IPS-NIHi7 (cell line): ENCODE data around the gene OBSCN.

Experiments
- DNase-seq: peaks from one replicate; pipeline ENCODE4 v3.0.0; 2012; ENCODE audit warnings: mixed read lengths; ENCODE audit errors: extremely low spot score

OBSCN gene

GRCh38 chr1:228376651-228377631, 169.1 kb downstream of the OBSCN start:
- no peak for DNase-seq

GRCh38 chr1:228377664-228378089, 169.8 kb downstream of the OBSCN start:
- DNase-seq, result no peak

GRCh38 chr1:228378090-228378872, 170.4 kb downstream of the OBSCN start:
- peak; percentile 92 for DNase-seq

DNA sequence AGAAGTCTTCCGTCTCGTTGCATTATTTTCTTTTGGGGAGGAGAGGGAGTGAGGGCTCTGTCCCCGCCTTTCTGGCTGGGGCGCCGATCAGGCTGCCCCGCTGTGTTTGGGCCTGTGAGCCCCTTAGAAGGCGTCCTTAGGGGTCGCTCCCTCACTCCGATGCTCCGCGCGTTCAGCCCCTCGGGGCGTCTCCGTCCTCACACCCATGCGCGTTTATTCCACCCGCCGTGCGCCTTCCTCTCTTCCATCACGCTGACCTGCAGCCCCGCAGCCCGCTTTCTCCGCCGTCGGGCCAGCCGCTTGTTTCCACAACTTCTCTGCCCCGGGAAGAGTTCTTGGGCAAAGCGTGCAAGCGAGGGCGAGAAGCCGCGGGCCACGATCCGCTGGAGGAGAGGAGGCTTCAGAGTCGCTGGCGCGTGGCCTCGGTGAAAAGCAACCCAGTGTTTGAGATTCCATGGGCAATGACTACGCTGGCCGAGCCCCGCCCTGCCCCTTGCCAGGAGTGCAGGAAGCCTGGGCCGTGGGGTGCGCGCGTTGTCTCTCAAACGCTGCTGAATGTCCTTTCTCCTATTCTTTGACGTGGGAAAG, 171.1 kb downstream of the OBSCN start:
- DNase-seq, result no peak

DNA sequence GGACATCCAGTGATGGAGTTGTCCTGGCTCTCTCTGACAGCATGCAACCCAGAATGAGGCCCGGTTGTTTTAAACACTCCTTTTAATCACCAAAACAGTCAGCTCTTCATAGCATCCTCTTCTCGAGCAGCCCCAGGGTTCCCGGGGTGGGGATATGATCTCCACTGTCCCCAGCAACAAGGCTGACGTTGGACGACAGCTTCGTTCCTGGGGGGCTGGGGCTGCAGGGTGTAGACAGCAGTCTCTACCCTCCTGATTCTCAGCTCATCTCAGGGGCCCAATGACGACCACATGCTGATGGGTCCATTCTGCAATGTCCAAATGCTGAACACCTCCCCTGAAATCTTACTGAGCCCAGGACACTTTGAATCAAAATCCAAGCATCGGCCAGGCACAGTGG, 171.8 kb downstream of the OBSCN start:
- DNase-seq, result no peak

DNA sequence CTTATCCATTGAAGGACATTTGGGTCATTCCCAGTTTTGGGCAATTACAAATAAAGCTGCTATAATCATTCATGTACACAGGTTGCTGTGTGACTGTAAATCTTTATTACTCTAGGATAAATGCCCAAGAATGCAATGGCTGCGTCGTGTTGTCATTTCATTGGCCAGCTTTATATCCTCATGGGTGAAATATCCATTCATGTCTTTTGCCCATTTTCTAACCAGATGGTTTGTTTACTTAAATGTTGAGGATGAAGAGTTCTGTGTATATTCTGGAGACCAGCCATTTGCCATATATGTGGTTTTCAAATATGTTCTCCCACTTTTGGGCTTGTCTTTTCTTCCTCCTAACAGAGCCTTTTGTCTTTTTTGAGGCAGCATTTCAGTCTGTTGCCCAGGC, 173.5 kb downstream of the OBSCN start:
- no peak for DNase-seq

DNA sequence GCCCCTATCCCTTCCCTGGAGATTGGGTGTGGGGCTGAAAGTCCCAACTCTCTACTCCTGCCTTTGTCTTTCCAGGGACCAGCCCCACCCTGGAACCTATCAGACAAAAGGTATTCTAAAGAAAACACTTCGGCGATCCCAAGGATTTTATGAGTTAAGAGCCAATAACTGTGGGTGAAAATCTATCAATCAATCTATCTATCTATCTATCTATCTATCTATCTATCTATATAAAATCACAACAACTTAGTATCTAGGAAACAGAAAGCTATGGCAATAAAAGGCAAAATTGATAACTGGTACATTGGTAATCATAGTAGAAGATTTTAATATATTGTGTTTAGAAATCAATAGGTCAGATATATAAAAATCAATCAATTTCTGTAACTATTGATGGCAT, 175.9 kb downstream of the OBSCN start:
- DNase-seq, result no peak

DNA sequence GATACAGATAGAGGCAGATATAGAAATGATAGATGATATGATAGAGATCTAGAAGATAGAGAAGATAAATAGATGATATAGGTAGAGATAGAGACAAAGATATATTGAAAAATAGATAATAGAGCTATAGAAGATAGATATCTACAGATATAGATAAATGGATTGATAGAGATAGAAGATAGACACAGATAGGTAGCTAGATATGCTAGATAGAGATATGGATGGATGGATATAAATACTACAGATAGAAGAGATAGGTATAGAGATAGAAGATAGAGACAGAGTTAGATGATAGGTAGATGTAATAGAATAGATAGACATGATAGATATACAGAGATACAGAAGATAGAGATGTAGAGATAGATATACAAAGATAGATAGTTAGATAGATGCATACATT, 177.4 kb downstream of the OBSCN start:
- no peak for DNase-seq

DNA sequence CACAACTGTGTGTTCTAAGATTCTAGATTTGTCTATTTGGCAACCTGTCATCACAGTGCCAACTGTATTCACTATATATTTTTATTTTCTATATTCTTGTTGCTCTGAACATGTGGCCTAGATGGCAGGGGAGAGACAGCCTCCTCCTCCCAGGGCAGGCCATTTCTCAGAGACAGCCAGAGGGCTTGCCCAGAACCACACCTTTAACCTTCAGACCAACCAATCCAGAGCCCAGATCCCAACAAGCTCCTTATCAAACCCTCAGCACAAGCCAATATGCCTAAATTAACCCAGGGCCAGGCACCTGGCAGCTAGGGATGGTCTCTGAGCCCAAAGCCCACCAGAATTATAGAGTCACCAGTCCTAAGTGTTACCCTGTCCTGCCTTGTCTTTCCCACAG, 179.5 kb downstream of the OBSCN start:
- no peak for DNase-seq

DNA sequence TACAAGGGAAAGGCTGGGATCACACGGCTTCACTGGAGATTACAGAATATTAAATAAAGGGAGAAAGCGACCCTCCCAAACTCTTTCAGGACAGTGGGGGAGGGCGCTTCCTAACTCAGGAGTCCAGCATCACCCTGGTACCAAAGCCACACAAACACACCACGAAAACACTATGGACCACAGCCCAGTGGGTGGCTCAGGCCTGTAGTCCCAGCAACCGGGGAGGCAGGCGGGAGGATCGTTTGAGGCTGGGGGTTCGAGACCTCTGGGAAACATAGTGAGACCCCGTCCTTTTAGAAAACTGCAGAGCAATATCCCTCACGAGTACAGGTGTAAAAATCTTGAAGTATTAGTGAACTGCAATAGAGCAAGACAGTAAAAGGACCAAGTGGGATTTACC, 182.8 kb downstream of the OBSCN start:
- DNase-seq, result no peak

DNA sequence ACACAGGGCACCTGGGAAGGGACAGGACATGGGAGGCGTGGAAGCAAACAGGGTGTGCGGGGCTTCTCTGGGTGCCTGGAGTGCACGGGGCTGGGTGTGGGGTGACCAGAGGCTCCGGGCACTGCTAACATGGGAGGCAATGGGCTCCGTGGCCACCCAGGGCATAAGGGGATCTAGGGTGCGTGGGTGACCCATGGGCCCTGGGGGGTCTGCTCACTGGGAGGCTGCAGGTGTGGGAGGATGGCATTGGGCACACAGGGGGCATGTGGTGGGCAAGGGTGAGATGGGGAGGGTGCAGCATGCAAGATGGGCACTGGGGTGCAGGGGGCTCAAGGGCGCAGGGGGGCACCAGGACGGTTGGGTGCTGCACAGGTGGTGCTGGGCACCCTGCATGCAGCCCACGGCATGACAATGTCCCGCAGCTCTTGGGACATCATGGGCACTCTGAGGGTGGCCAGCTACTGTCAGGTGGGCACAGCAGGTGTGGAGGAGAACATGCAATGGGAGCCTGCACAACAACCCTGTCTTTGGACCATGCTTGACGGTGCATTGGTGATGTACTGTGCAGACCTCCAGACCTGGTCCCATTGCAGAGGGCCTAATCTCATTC, 183.7 kb downstream of the OBSCN start:
- DNase-seq, result no peak

- no peak for DNase-seq
These were observed 184.5 kb downstream of the OBSCN start for GRCh38 chr1:228392111-228392936.

- no peak for DNase-seq
These were observed 185.4 kb downstream of the OBSCN start for GRCh38 chr1:228393268-228393701.

DNA sequence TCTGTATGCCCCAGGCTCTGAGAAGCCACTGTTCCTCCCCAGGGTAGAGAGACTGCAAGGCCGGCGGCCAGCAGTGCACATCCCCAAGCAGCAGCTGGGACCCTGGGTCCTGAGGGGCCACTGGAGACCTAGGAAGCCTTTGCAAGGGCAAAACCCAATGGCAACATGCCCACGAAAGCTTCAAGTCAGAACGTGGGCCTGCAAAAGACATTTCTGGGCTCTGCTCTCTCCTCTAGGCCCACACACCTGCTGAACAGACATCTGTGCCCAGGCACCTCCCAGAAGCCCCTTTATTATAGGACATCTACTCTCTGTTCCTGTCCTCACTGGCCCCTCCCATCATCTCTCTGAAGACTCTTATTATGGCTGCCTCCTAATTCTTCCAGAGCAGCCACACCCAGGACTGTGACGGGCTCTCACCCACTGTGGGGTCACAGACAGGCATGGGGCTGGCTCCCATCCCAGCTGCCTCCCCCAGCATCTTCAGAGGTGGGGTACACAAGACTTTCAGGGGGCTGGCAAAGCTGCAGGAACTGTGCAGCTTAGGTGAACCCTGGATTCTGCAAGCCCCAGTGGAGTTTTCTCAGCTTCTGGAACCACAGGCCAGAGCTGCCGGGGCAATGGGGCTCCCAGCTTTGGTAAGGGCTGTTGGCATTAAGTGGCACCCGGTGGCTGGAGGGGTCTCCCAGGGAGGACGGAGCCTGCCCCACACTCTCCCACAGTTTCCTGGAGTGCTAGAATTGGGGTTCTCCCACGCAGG, 186.1 kb downstream of the OBSCN start:
- no peak for DNase-seq

GRCh38 chr1:228394571-228395394, 186.9 kb downstream of the OBSCN start:
- no peak for DNase-seq

DNA sequence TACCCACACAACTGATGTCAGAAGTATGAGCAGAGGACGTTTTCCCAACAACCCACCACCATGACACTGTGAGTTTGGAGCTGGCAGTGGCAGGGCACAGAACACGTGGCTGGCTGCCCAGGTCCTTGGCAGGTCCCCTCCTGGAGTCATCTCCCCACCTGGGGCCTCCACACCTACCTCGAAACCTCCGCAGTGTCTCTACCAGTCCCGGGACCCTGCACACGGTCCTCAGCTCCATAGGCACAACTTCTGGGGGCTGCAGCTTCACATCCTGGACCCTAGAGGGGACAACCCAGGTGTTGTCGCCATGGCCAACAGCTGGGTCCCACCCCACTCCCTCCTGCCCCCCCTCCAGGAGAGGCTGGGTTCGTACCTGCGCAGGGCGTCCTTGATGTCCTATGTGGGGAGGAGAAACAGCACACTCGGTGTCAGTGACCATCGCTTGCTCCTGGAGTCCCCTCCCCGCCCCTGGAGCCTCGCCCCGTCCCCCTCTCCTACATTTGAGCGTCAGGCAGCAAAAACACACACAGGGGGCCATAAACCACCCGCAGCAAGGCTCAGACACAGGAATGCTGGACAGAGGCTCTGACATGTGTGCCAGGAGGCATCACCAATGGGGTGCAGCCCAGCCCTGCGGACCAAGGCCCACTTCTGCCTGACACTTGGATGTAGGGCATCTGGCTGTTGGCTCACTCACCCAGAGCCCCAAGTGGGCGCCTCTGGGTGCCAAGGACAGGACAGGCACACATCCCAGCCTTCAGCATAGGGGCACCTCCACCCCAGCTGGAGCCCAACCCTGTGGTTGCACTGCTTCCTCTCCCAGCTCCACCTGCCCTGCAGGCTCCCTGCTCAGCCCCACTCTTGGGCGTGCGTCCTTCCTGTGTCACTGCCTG, 189.2 kb downstream of the OBSCN start:
- no peak for DNase-seq

DNA sequence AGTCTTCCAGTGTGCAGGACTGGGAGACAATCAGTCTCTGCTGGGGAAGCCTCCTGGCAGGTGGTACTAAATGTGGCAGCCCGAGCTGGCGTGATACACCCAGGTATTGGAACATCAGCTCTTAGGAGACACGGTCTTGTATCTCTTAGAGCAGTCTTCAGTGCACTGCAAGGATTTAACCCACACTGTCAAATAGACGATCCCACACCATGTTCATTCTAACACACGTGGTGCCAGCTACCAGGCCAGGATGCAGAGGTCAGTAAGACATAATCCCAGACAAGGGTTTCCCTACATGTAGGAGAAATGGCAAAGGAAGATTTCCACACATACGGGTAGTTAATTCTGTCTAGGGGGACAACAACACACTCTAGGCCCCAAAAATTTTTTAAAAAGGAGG, 190.1 kb downstream of the OBSCN start:
- DNase-seq, result no peak

GRCh38 chr1:228398741-228399461, 191.1 kb downstream of the OBSCN start:
- DNase-seq, result no peak
